Hepatocyte (in vitro differentiated cells): ENCODE data around the gene LIPM.

Experiments
- CTCF ChIP-seq: fragments of 200-600 bp; sonication (generic); IDR thresholded peaks from 2 replicates; pipeline ENCODE4 v1.5.1; 2016; ENCODE audit warnings: antibody characterized with exemption, mild to moderate bottlenecking; ENCODE audit not compliant: poor library complexity
- EZH2 ChIP-seq: fragments of 200-600 bp; sonication (generic); IDR thresholded peaks from 2 replicates; pipeline ENCODE4 v1.6.1; 2016; ENCODE audit warnings: antibody characterized with exemption, mild to moderate bottlenecking, borderline replicate concordance
- EZH2phosphoT487 ChIP-seq: fragments of 200-600 bp; sonication (generic); IDR thresholded peaks from one replicate; pipeline ENCODE4 v1.6.1; 2018; ENCODE audit warnings: antibody characterized with exemption, mild to moderate bottlenecking, low read depth, moderate library complexity; ENCODE audit not compliant: unreplicated experiment, severe bottlenecking

- TF ChIP-seq CTCF (no peak), EZH2 (no peak), EZH2phosphoT487 (no peak)
Measured at GRCh38 chr10:88787463-88787862, 15.1 kb upstream of the LIPM start.
